Measurements from ENCODE around the gene TPCN2.
"Not testable (repeated sequence)": the region's sequence is repeated elsewhere in the genome, so short reads cannot be mapped to it uniquely, and the experiment has no call there.

TPCN2 gene

GRCh38 chr11:69076129-69076791, 27.5 kb downstream of the TPCN2 start:
- no peak for DNase-seq

- not testable (repeated sequence) for DNase-seq
These were observed 28.2 kb downstream of the TPCN2 start for GRCh38 chr11:69076977-69077376.

GRCh38 chr11:69078508-69078907, 29.8 kb downstream of the TPCN2 start:
- no peak for DNase-seq

- DNase-seq, result no peak
These were observed 30.3 kb downstream of the TPCN2 start for GRCh38 chr11:69078930-69079605.

- DNase-seq, result no peak
These were observed 31.0 kb downstream of the TPCN2 start for GRCh38 chr11:69079661-69080256.

- peak; percentile 15 for DNase-seq
These were observed 31.7 kb downstream of the TPCN2 start for GRCh38 chr11:69080257-69080995.

- DNase-seq, result no peak
These were observed 32.4 kb downstream of the TPCN2 start for GRCh38 chr11:69081180-69081579.

GRCh38 chr11:69083531-69084247, 35.0 kb downstream of the TPCN2 start:
- no peak for DNase-seq

GRCh38 chr11:69084371-69084770, 35.6 kb downstream of the TPCN2 start:
- DNase-seq, result no peak

- DNase-seq, result no peak
These were observed 36.9 kb downstream of the TPCN2 start for GRCh38 chr11:69085490-69086095.

- no peak for DNase-seq
These were observed 37.7 kb downstream of the TPCN2 start for GRCh38 chr11:69086152-69087132.

- DNase-seq, result no peak
These were observed 38.4 kb downstream of the TPCN2 start for GRCh38 chr11:69087133-69087524.

- DNase-seq, result no peak
These were observed 39.1 kb downstream of the TPCN2 start for GRCh38 chr11:69087811-69088210.

- peak; percentile 69 for DNase-seq
These were observed 40.0 kb downstream of the TPCN2 start for GRCh38 chr11:69088676-69089146.

GRCh38 chr11:69089258-69089657, 40.5 kb downstream of the TPCN2 start:
- DNase-seq, result peak; percentile 85

GRCh38 chr11:69091638-69092165, 43.0 kb downstream of the TPCN2 start:
- DNase-seq, result no peak

- DNase-seq, result no peak
These were observed 43.5 kb downstream of the TPCN2 start for GRCh38 chr11:69092263-69092662.

GRCh38 chr11:69093106-69093505, 44.4 kb downstream of the TPCN2 start:
- no peak for DNase-seq

- DNase-seq, result no peak
These were observed 45.6 kb downstream of the TPCN2 start for GRCh38 chr11:69094111-69094914.

- no peak for DNase-seq
These were observed 46.2 kb downstream of the TPCN2 start for GRCh38 chr11:69094915-69095290.
